Mesothelial cell of epicardium (in vitro differentiated cells): Measurements from ENCODE around the gene UVSSA. TPM values are rescaled to one million over a fixed set of nuclear protein-coding genes. Genes with fewer than 3 reads are reported as not detected.
"Not testable (repeated sequence)": the region's sequence is repeated elsewhere in the genome, so short reads cannot be mapped to it uniquely, and the experiment has no call there.

Experiments used
- DNase-seq, 2 experiments: peaks; one replicate each; pipeline ENCODE4 v3.0.0; 2021; ENCODE audit warnings: low spot score in 2 of 2; ENCODE audit not compliant: unreplicated experiment in 2 of 2
- H3K27ac Mint-ChIP-seq: 2 replicates; pipeline ENCODE4 v1.8.0; 2021; ENCODE audit warnings: mixed read lengths
- H3K27me3 Mint-ChIP-seq: 2 replicates; pipeline ENCODE4 v1.8.0; 2021; ENCODE audit warnings: low read depth, mixed read lengths
- H3K36me3 Mint-ChIP-seq: 2 replicates; pipeline ENCODE4 v1.8.0; 2021; ENCODE audit warnings: mixed read lengths
- H3K4me1 Mint-ChIP-seq: 2 replicates; pipeline ENCODE4 v1.8.0; 2021; ENCODE audit warnings: mixed read lengths
- H3K4me3 Mint-ChIP-seq: 2 replicates; pipeline ENCODE4 v1.8.0; 2021; ENCODE audit warnings: mild to moderate bottlenecking, moderate library complexity, mixed read lengths
- H3K9me3 Mint-ChIP-seq: 2 replicates; pipeline ENCODE4 v1.8.0; 2021; ENCODE audit warnings: mixed read lengths
- CTCF ChIP-seq: fragments of 200-600 bp; sonication (generic); IDR thresholded peaks from one replicate; pipeline ENCODE4 v1.5.0; 2021; ENCODE audit warnings: antibody characterized with exemption; ENCODE audit not compliant: unreplicated experiment
- total RNA-seq: library from RNA; stranded (reverse); gene quantifications from 3 replicates; pipeline ENCODE4 v1.2.1, GENCODE V29; 2021

Gene UVSSA
- total RNA-seq, 1 donor from 2014 or later: 62.9 TPM

- H3K36me3 Mint-ChIP-seq: no peaks in the 10 kb centered on the region
- H3K27me3 Mint-ChIP-seq: peaks cover 86% of the 10 kb centered on the region
- DNase-seq: peak in 1 of 2 experiments; percentile 31
- no peaks in the 10 kb centered on the region for H3K9me3 Mint-ChIP-seq
- no peak for TF ChIP-seq CTCF
- H3K27ac Mint-ChIP-seq: no peak overlapping the region
- H3K4me1 Mint-ChIP-seq: no peaks in the 10 kb centered on the region
- H3K4me3 Mint-ChIP-seq: no peak overlapping the region
Observed at GRCh38 chr4:1417522-1418390, 70.7 kb downstream of the UVSSA start.

GRCh38 chr4:1418494-1419285 lies 71.7 kb downstream of the UVSSA start:
- no peaks in the 10 kb centered on the region for H3K4me1 Mint-ChIP-seq
- no peak overlapping the region for H3K4me3 Mint-ChIP-seq
- H3K36me3 Mint-ChIP-seq: no peaks in the 10 kb centered on the region
- H3K27me3 Mint-ChIP-seq: peaks cover 82% of the 10 kb centered on the region
- DNase-seq: peak in 1 of 2 experiments; percentile 19
- TF ChIP-seq CTCF: no peak
- no peaks in the 10 kb centered on the region for H3K9me3 Mint-ChIP-seq
- H3K27ac Mint-ChIP-seq: no peak overlapping the region

- Mint-ChIP-seq H3K27me3 (peaks cover 87% of the 10 kb centered on the region), H3K36me3 (no peaks in the 10 kb centered on the region), H3K4me1 (no peaks in the 10 kb centered on the region), H3K4me3 (no peak overlapping the region), H3K27ac (no peak overlapping the region), H3K9me3 (no peaks in the 10 kb centered on the region)
- DNase-seq: peak in 1 of 2 experiments; percentile 11
- TF ChIP-seq CTCF: no peak
Observed at GRCh38 chr4:1419708-1420107, 72.7 kb downstream of the UVSSA start.

GRCh38 chr4:1421657-1422056 lies 74.6 kb downstream of the UVSSA start:
- Mint-ChIP-seq H3K4me1 (no peaks in the 10 kb centered on the region), H3K27ac (no peak overlapping the region), H3K27me3 (peaks cover 79% of the 10 kb centered on the region), H3K36me3 (no peaks in the 10 kb centered on the region), H3K4me3 (no peak overlapping the region), H3K9me3 (no peaks in the 10 kb centered on the region)
- no peak for TF ChIP-seq CTCF
- DNase-seq: no peak

- TF ChIP-seq CTCF: no peak
- Mint-ChIP-seq H3K4me3 (no peak overlapping the region), H3K36me3 (no peaks in the 10 kb centered on the region)
Observed at GRCh38 chr4:1427010-1427409, 80.0 kb downstream of the UVSSA start.

GRCh38 chr4:1443688-1444172 lies 96.7 kb downstream of the UVSSA start:
- H3K4me3 Mint-ChIP-seq, H3K36me3 Mint-ChIP-seq, H3K4me1 Mint-ChIP-seq, H3K27ac Mint-ChIP-seq, H3K9me3 Mint-ChIP-seq, DNase-seq: not testable (repeated sequence)
- H3K27me3 Mint-ChIP-seq: peaks cover 27% of the 10 kb centered on the region

More at GRCh38 chr4:1427010-1427409, 80.0 kb downstream of the UVSSA start:
- H3K27me3 Mint-ChIP-seq: peaks cover 39% of the 10 kb centered on the region
- no peak for DNase-seq
- no peaks in the 10 kb centered on the region for H3K4me1 Mint-ChIP-seq
- H3K9me3 Mint-ChIP-seq: no peaks in the 10 kb centered on the region
- H3K27ac Mint-ChIP-seq: no peak overlapping the region
